CD8-positive, alpha-beta memory T cell (primary cell): ENCODE data around the gene IL21R. TPM values are rescaled to one million over a fixed set of nuclear protein-coding genes. Genes with fewer than 3 reads are reported as not detected.
A peak's percentile ranks its signal among the peaks of the same experiment; 100 is the strongest.

Experiments
- CTCF ChIA-PET: fragments of 350-600 bp; sonication (Branson Sonifier 250); formaldehyde crosslinking; loops from one replicate; lab custom pipeline; 2021; ENCODE audit warnings: antibody characterized with exemption; lab: Charles Lee
- POLR2A ChIA-PET: fragments of 350-600 bp; sonication (Branson Sonifier 250); formaldehyde crosslinking; loops from one replicate; lab custom pipeline; 2021; ENCODE audit warnings: antibody characterized with exemption; lab: Charles Lee
- DNase-seq, 5 donors: peaks; one replicate each; pipeline versions ENCODE4 v3.0.0 to v3.0.0-alpha.2; 2020 to 2022; ENCODE audit warnings: mixed read lengths in 1 of 5
- H3K27ac ChIP-seq: one replicate; pipeline ENCODE4 v1.7.0; 2013; ENCODE audit warnings: low read depth, mild to moderate bottlenecking, low read length, moderate library complexity
- H3K27me3 ChIP-seq: 2 replicates; pipeline ENCODE4 v1.7.0; 2013; ENCODE audit warnings: low read length, mild to moderate bottlenecking; ENCODE audit not compliant: insufficient read depth, poor library complexity, severe bottlenecking
- H3K36me3 ChIP-seq: 2 replicates; pipeline ENCODE4 v1.7.0; 2013; ENCODE audit warnings: mild to moderate bottlenecking, low read length, moderate library complexity; ENCODE audit not compliant: insufficient read depth
- H3K4me1 ChIP-seq: 2 replicates; pipeline ENCODE4 v1.7.0; 2013; ENCODE audit warnings: mild to moderate bottlenecking, low read length, moderate library complexity; ENCODE audit not compliant: insufficient read depth
- H3K4me3 ChIP-seq: 2 replicates; pipeline ENCODE4 v1.7.0; 2013; ENCODE audit warnings: mild to moderate bottlenecking, low read length
- H3K9me3 ChIP-seq: 2 replicates; pipeline ENCODE4 v1.7.0; 2013; ENCODE audit warnings: mild to moderate bottlenecking, low read length
- H3K27ac Mint-ChIP-seq, 8 donors: one replicate each; pipeline ENCODE4 v1.8.0; 2020 to 2021; ENCODE audit warnings: mixed read lengths in 8 of 8, mild to moderate bottlenecking in 6 of 8, inconsistent platforms in 3 of 8, moderate library complexity in 3 of 8
- H3K27me3 Mint-ChIP-seq, 2 donors: one replicate each; pipeline ENCODE4 v1.8.0; 2020 to 2021; ENCODE audit warnings: mixed read lengths in 2 of 2, mild to moderate bottlenecking in 1 of 2, moderate library complexity in 1 of 2
- H3K36me3 Mint-ChIP-seq, 3 donors: one replicate each; pipeline ENCODE4 v1.8.0; 2020 to 2021; ENCODE audit warnings: mixed read lengths in 3 of 3, inconsistent platforms in 1 of 3, mild to moderate bottlenecking in 1 of 3
- H3K4me1 Mint-ChIP-seq, 3 donors: one replicate each; pipeline ENCODE4 v1.8.0; 2020 to 2021; ENCODE audit warnings: mixed read lengths in 3 of 3, inconsistent platforms in 1 of 3, mild to moderate bottlenecking in 1 of 3
- H3K4me3 Mint-ChIP-seq, 7 donors: one replicate each; pipeline ENCODE4 v1.8.0; 2020 to 2021; ENCODE audit warnings: mixed read lengths in 7 of 7, mild to moderate bottlenecking in 6 of 7, moderate library complexity in 4 of 7, inconsistent platforms in 2 of 7
- H3K9me3 Mint-ChIP-seq, 5 donors: one replicate each; pipeline ENCODE4 v1.8.0; 2020 to 2022; ENCODE audit warnings: mixed read lengths in 5 of 5, mild to moderate bottlenecking in 3 of 5, moderate library complexity in 2 of 5, inconsistent platforms in 1 of 5
- polyA plus RNA-seq: library from polyadenylated mRNA; unstranded; fragments of 300-500 nt; fragmentation: Illumina TruSeq; gene quantifications from one replicate; pipeline ENCODE4 v1.2.3, GENCODE V29; 2021
- total RNA-seq, 2 experiments: library from RNA; stranded (reverse); gene quantifications; one replicate each; pipeline ENCODE4 v1.2.3, GENCODE V29; 2021

Gene IL21R
- total and polyA plus RNA-seq, 3 experiments from 2014 or later = 53.7 to 84.5 (median 80.5) TPM

DNA sequence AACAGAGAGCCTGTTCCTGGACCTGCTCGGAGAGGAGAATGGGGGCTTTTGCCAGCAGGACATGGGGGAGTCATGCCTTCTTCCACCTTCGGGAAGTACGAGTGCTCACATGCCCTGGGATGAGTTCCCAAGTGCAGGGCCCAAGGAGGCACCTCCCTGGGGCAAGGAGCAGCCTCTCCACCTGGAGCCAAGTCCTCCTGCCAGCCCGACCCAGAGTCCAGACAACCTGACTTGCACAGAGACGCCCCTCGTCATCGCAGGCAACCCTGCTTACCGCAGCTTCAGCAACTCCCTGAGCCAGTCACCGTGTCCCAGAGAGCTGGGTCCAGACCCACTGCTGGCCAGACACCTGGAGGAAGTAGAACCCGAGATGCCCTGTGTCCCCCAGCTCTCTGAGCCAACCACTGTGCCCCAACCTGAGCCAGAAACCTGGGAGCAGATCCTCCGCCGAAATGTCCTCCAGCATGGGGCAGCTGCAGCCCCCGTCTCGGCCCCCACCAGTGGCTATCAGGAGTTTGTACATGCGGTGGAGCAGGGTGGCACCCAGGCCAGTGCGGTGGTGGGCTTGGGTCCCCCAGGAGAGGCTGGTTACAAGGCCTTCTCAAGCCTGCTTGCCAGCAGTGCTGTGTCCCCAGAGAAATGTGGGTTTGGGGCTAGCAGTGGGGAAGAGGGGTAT lies 39.3 kb upstream of the IL21R start:
- Histone ChIP-seq H3K27me3 (no peaks in the 10 kb centered on the region), H3K36me3 (peaks cover 41% of the 10 kb centered on the region), H3K9me3 (no peaks in the 10 kb centered on the region), H3K4me3 (no peak overlapping the region), H3K27ac (no peak overlapping the region), H3K4me1 (peaks cover 30% of the 10 kb centered on the region)
- DNase-seq = no peak
- no peaks in the 10 kb centered on the region for H3K9me3 Mint-ChIP-seq
- peak overlapping the region in 5 of 8 donors; percentile 1 to 64 (median 44) for H3K27ac Mint-ChIP-seq
- H3K4me3 Mint-ChIP-seq = peak overlapping the region in 1 of 7 donors; percentile 36
- H3K27me3 Mint-ChIP-seq = no peaks in the 10 kb centered on the region
- peaks cover 14 to 47% (median 27%) of the 10 kb centered on the region in 3 donors for H3K4me1 Mint-ChIP-seq
- POLR2A ChIA-PET = no interaction called here
- CTCF ChIA-PET = no interaction called here
- peaks cover 14 to 69% (median 26%) of the 10 kb centered on the region in 3 donors for H3K36me3 Mint-ChIP-seq

DNA sequence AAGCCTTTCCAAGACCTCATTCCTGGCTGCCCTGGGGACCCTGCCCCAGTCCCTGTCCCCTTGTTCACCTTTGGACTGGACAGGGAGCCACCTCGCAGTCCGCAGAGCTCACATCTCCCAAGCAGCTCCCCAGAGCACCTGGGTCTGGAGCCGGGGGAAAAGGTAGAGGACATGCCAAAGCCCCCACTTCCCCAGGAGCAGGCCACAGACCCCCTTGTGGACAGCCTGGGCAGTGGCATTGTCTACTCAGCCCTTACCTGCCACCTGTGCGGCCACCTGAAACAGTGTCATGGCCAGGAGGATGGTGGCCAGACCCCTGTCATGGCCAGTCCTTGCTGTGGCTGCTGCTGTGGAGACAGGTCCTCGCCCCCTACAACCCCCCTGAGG lies 38.7 kb upstream of the IL21R start:
- peaks cover 36% of the 10 kb centered on the region for H3K4me1 ChIP-seq
- no peak overlapping the region for H3K4me3 Mint-ChIP-seq
- H3K27me3 ChIP-seq = no peaks in the 10 kb centered on the region
- peak overlapping the region in 4 of 8 donors; percentile 23 to 76 (median 40) for H3K27ac Mint-ChIP-seq
- peaks cover 38% of the 10 kb centered on the region for H3K36me3 ChIP-seq
- H3K4me1 Mint-ChIP-seq = peaks cover 19 to 52% (median 33%) of the 10 kb centered on the region in 3 donors
- POLR2A ChIA-PET = no interaction called here
- CTCF ChIA-PET = no interaction called here
- peaks cover 14 to 65% (median 23%) of the 10 kb centered on the region in 3 donors for H3K36me3 Mint-ChIP-seq
- no peaks in the 10 kb centered on the region for H3K9me3 ChIP-seq
- no peaks in the 10 kb centered on the region for H3K9me3 Mint-ChIP-seq
- no peaks in the 10 kb centered on the region for H3K27me3 Mint-ChIP-seq
- no peak overlapping the region for H3K4me3 ChIP-seq
- no peak overlapping the region for H3K27ac ChIP-seq
- no peak for DNase-seq

DNA sequence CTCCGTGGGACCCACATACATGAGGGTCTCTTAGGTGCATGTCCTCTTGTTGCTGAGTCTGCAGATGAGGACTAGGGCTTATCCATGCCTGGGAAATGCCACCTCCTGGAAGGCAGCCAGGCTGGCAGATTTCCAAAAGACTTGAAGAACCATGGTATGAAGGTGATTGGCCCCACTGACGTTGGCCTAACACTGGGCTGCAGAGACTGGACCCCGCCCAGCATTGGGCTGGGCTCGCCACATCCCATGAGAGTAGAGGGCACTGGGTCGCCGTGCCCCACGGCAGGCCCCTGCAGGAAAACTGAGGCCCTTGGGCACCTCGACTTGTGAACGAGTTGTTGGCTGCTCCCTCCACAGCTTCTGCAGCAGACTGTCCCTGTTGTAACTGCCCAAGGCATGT lies 38.2 kb upstream of the IL21R start:
- ChIA-PET POLR2A (interaction anchor here (0.6 kb wide), 1 partner anchor 9 kb away, joined by 3 read pairs; no protein-coding TSS in a partner anchor), CTCF (no interaction called here)
- H3K36me3 Mint-ChIP-seq = peaks cover 14 to 60% (median 20%) of the 10 kb centered on the region in 3 donors
- peak overlapping the region; percentile 23 to 97 (median 70) for H3K27ac Mint-ChIP-seq
- no peak overlapping the region for H3K27ac ChIP-seq
- no peaks in the 10 kb centered on the region for H3K9me3 ChIP-seq
- H3K4me3 Mint-ChIP-seq = no peak overlapping the region
- DNase-seq = no peak
- peaks cover 41% of the 10 kb centered on the region for H3K4me1 ChIP-seq
- peaks cover 22 to 56% (median 37%) of the 10 kb centered on the region in 3 donors for H3K4me1 Mint-ChIP-seq
- no peak overlapping the region for H3K4me3 ChIP-seq
- H3K36me3 ChIP-seq = peaks cover 32% of the 10 kb centered on the region
- no peaks in the 10 kb centered on the region for H3K9me3 Mint-ChIP-seq
- no peaks in the 10 kb centered on the region for H3K27me3 ChIP-seq
- no peaks in the 10 kb centered on the region for H3K27me3 Mint-ChIP-seq

DNA sequence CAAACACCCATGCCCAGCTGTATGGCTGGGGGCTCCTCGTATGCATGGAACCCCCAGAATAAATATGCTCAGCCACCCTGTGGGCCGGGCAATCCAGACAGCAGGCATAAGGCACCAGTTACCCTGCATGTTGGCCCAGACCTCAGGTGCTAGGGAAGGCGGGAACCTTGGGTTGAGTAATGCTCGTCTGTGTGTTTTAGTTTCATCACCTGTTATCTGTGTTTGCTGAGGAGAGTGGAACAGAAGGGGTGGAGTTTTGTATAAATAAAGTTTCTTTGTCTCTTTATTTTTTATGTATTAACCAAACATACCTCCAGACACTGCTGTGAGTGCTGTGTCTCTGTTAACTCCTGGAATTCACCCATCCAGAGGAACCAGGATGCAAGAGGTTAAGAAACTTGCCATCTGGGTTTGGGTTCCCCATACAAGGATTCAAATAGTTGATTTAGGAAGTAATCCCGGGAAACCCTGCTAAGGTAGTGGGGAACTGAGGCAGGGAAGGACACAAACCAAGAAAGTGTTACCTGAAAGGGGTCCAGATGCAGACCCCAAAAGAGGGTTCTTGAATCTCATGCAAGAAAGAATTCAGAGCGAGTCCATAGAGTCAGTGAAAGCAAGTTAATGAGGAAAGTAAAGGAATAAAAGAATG lies 37.4 kb upstream of the IL21R start:
- H3K27ac ChIP-seq = no peak overlapping the region
- Mint-ChIP-seq H3K4me1 (peaks cover 27 to 63% (median 42%) of the 10 kb centered on the region in 3 donors), H3K27ac (peak overlapping the region; percentile 55 to 97 (median 85)), H3K4me3 (no peak overlapping the region), H3K27me3 (no peaks in the 10 kb centered on the region), H3K36me3 (peaks cover 8 to 51% (median 14%) of the 10 kb centered on the region in 3 donors), H3K9me3 (peaks cover 0 to 2% (median 0%) of the 10 kb centered on the region in 5 donors)
- H3K4me3 ChIP-seq = no peak overlapping the region
- peaks cover 50% of the 10 kb centered on the region for H3K4me1 ChIP-seq
- H3K27me3 ChIP-seq = no peaks in the 10 kb centered on the region
- H3K9me3 ChIP-seq = no peaks in the 10 kb centered on the region
- peaks cover 24% of the 10 kb centered on the region for H3K36me3 ChIP-seq
- ChIA-PET CTCF (interaction anchor here (4.5 to 5.7 kb wide), 2 partner anchors 129 to 134 kb away, joined by 47 to 66 read pairs; no protein-coding TSS in a partner anchor), POLR2A (no interaction called here)
- no peak for DNase-seq

DNA sequence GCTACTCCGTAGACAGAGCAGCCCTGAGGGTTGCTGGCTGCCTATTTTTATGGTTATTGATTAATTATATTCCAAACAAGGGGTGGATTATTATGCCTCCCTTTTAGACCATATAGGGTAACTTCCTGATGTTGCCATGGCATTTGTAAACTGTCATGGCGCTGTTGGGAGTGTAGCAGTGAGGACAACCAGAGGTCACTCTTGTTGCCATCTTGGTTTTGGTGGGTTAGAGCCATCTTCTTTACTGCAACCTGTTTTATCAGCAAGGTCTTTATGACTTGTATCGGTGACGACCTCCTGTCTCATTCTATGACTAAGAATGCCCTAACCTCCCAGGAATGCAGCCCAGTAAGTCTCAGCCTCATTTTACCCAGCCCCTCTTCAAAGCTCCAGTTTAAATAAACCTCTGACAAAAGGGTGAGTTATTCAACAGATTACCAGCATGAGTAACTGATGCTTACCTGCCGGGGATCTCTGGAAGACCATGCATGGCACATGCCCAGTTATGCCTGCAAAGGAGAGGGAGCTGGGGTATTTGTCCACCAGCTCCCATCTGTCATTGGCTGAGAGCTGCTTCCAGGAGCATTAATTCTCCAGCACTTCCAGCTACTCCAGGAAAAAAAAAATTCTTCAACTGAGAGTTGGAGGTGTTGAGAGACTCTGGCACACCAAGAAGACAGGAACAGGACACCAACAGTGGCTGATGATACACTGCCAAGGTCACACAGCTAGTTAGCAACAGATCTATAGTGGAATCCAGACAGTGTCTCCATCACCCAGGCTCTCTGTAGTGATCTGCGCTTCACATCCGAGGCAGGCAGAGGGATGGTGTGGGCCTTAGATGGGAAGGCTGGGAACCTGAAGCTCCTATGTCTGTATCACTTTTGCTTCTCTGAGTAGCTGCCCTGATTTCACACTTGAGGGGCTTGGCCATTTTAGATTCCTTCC lies 36.6 kb upstream of the IL21R start:
- peak overlapping the region; percentile 52 to 97 (median 85) for H3K27ac Mint-ChIP-seq
- H3K9me3 ChIP-seq = no peaks in the 10 kb centered on the region
- no peak overlapping the region for H3K4me3 ChIP-seq
- no peaks in the 10 kb centered on the region for H3K27me3 ChIP-seq
- CTCF ChIA-PET = interaction anchor here (0.6 to 5.7 kb wide), 9 partner anchors 9 to 418 kb away, joined by 3 to 67 read pairs (median 7); no protein-coding TSS in a partner anchor
- H3K36me3 ChIP-seq = peaks cover 20% of the 10 kb centered on the region
- POLR2A ChIA-PET = interaction anchor here (0.6 to 4.1 kb wide), 3 partner anchors 40 to 191 kb away, joined by 4 to 56 read pairs (median 12); no protein-coding TSS in a partner anchor
- H3K4me3 Mint-ChIP-seq = peak overlapping the region in 1 of 7 donors; percentile 17
- peaks cover 33 to 69% (median 50%) of the 10 kb centered on the region in 3 donors for H3K4me1 Mint-ChIP-seq
- H3K27me3 Mint-ChIP-seq = no peaks in the 10 kb centered on the region
- H3K4me1 ChIP-seq = peaks cover 53% of the 10 kb centered on the region
- peaks cover 0 to 3% (median 0%) of the 10 kb centered on the region in 5 donors for H3K9me3 Mint-ChIP-seq
- H3K27ac ChIP-seq = no peak overlapping the region
- no peak for DNase-seq
- H3K36me3 Mint-ChIP-seq = peaks cover 8 to 43% (median 14%) of the 10 kb centered on the region in 3 donors

DNA sequence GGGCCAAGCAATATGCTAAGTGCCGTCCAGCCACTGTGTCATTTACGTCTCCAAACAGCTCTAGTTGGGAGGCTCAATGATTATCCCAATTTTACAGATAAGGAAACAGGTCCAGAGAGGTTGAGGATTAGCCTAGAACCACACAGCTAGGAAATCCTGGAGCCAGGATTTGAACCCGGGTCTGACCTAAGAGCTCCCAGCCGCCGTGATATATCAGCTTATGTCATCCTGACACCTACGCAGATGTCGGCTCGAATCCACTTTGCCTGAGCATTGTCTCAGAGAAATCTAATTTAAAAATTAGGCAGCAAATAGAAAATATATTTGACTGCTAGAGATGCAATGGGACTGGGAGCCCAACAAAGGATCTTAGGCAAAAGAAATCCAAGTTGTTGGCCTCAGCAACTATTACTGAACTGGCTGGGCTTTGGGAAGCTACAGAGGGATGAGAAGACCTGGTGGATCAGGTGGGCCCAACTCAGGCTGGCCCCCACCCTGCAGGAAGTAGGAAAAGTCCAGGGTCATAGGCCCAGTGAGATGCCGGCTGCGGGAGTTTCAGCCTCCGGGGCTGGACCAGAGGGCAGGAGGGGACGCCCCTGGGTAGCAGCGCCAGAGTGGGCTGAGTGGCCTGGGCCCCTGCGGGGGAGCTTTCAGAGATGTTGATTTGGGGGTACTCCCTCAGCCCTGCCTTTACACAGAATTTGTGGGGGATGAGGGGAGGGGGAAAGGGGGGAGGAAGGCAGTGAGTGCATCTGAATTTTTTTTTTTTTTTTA lies 35.1 kb upstream of the IL21R start:
- Histone ChIP-seq H3K36me3 (peaks cover 8% of the 10 kb centered on the region), H3K27ac (peak overlapping the region; percentile 77), H3K4me1 (peaks cover 56% of the 10 kb centered on the region), H3K9me3 (no peaks in the 10 kb centered on the region), H3K27me3 (no peaks in the 10 kb centered on the region), H3K4me3 (peak overlapping the region; percentile 36)
- Mint-ChIP-seq H3K9me3 (peaks cover 0 to 3% (median 0%) of the 10 kb centered on the region in 5 donors), H3K4me1 (peaks cover 33 to 75% (median 52%) of the 10 kb centered on the region in 3 donors), H3K36me3 (peaks cover 5 to 29% (median 9%) of the 10 kb centered on the region in 3 donors), H3K27ac (peak overlapping the region; percentile 96 to 100 (median 99)), H3K27me3 (no peaks in the 10 kb centered on the region), H3K4me3 (peak overlapping the region; percentile 58 to 80 (median 72))
- POLR2A ChIA-PET = interaction anchor here (0.6 to 4.1 kb wide), 10 partner anchors 39 to 193 kb away, joined by 3 to 56 read pairs (median 8); partner anchors contain the start of gene KDM8
- CTCF ChIA-PET = interaction anchor here (0.7 to 5.7 kb wide), 40 partner anchors 7 to 257 kb away, joined by 3 to 67 read pairs (median 5); partner anchors contain the start of genes GTF3C1, IL21R and KATNIP
- DNase-seq = peak in 1 of 5 donors; percentile 10
